NCI-H1417 (cell line): Measurements from ENCODE around the gene NRXN2.

Experiments
- DNase-seq, 3 experiments: peaks; one replicate each; lab custom pipeline; 2025; lab: John Stamatoyannopoulos, UW

Gene NRXN2

GRCh38 chr11:64592234-64592615 lies 130.8 kb downstream of the NRXN2 start:
- DNase-seq, result no peak

DNA sequence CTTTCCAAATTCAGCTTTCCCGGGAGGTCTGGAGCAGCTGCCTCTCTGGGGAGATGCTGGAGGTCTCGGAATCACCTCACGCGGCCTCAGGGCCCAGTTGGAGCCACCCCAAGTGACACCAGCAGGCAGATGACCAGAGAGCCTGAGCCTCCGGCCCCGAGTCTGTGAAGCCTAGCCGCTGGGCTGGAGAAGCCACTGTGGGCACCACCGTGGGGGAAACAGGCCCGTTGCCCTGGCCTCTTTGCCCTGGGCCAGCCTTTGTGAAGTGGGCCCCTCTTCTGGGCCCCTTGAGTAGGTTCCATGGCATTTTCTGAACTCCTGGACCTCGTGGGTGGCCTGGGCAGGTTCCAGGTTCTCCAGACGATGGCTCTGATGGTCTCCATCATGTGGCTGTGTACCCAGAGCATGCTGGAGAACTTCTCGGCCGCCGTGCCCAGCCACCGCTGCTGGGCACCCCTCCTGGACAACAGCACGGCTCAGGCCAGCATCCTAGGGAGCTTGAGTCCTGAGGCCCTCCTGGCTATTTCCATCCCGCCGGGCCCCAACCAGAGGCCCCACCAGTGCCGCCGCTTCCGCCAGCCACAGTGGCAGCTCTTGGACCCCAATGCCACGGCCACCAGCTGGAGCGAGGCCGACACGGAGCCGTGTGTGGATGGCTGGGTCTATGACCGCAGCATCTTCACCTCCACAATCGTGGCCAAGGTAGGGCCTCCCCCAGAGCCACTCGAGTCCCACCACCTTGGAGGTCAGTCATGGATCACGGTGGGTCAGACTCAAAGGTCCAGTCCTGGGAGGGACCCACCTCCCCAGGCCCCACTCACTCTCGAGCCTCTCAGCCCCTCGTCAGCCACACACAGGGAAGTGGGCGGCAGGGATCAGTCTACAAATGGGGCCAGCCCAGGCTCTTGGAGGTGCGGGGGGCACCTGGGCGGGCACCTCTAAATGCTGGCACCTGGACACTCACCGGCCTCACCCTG lies 131.5 kb downstream of the NRXN2 start:
- no peak for DNase-seq

DNA sequence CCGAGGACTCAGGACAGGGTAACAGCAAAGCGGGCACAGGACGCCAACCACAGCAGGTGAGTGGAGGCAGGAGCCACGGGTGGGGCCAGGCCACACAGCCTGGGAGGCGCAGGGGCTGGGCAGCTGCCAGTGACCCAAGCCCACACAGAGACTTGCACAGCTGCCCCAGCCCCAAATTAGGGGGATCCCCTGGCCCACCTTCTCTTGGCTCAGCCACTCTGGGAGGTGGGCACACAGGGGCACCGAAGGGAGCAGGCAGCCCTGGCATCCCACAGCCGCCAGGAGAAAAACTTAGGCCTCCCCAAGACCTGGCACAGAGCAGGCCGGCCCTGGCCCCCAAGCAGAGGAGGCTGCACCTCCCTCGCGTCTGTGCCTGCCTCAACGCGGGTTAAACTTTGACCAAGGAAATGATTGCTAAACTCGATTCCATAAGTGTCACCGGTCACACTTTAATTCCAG lies 132.2 kb downstream of the NRXN2 start, which contains the start of gene SLC22A12:
Gene SLC22A12 (plus strand): TSS at position 458 of the 459 bp plus-strand sequence. CDS start 337 bp downstream, outside the sequence.
- DNase-seq, result no peak

DNA sequence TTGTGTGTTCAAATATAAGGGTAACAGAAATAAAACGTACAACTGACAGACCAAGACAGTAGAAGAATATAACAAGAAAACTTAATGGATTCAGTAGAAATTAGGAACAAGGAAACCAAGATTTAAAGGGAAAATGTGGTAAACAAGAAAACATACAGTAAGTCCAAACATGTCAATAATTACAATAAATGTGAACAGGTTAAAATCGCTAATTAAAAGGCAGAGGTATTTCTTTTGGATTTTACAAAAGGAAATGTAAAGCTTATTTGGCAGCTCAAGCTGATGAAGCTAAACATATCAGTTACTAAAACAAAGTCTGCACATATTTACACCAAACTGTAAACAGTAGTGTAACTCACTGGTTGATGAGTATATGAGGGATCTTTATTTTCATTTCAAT lies 134.3 kb downstream of the NRXN2 start:
- no peak for DNase-seq

- DNase-seq, result no peak
Observed at GRCh38 chr11:64586366-64586765, 136.6 kb downstream of the NRXN2 start.

- DNase-seq, result no peak
Observed at GRCh38 chr11:64585150-64585549, 137.8 kb downstream of the NRXN2 start.

GRCh38 chr11:64583296-64584262 lies 139.4 kb downstream of the NRXN2 start:
- no peak for DNase-seq

DNA sequence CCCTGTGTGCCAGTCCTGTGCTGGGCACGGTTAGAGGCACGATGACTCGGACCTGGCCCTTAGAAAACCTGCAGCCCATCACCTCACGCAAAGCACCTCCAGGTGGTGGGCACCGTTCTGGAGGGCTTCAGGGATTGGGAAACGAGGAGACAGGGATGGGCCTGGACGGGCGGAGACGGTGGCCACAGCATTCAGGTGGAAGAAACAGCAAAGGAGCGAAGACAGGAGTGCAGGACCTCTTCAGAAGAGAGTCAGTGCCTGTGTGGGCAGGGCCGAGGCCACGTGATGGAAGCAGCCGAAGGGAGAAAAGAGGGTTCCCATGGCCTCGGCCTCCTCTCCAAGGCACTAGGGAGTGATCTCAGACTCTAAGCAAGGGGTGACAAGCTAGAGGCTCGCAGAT lies 140.1 kb downstream of the NRXN2 start:
- no peak for DNase-seq

DNA sequence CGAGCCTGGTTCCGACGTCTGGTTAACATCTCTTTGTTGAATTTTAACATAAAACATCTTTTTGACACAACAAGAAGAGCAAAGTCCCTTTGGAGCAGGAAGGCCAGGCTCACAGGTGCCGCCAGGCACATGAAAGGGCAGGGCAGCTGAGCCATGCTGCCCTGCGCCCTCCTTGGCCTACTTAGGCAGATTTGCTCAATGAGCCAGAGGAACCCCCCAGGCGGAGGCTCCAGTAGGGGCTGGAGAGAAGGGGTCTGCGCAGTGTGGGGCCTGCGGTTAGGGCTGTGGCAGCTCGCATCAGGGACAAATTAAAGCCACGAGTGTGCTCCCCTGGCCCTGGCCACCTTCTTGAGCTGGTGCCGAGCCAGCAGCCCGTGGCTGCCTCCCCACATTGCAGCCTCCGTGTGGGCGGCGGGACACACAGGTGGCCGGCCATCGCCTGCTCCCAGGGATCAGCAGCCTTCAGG lies 141.9 kb downstream of the NRXN2 start:
- DNase-seq, result no peak

DNA sequence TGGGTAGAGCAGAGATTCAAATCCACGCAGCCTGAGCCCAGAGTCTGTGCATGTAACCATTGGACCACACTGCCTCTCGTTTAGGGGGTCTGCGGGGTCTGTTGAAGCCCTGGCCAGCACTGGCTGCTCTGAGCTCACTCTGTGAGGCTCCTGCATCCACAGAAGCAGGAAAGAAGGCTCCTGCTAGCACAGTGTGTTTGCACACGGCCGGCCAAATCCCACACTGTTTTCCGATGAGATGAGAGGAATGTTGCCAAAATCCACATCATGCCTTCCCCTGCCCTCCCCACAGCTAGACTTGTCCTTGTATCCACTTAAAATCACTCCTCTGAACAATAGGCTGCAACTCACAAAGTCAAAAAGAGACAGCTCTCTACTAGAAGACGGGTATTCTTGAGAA lies 142.6 kb downstream of the NRXN2 start:
- no peak for DNase-seq

- no peak for DNase-seq
Observed at GRCh38 chr11:64577202-64577601, 145.8 kb downstream of the NRXN2 start.

DNA sequence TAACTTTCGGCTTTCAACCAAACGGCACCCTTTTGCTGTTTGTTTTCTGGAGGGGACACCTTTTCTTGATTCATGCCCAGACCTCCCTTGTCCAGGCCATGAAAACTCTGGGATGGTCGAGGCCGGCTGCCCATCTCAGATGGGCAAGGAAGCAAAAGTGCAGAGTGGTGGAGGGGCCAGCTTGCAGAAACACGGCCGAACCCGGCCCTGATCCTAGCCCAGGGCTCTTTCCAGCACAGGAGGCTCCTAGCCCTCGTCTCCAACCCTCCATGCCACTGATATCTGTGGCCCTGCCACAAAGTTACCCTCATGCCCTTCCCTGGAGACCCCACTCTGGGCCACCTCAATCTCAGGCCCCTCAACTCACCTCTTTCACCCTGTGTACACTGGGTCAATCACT lies 150.9 kb downstream of the NRXN2 start:
- DNase-seq, result no peak

DNA sequence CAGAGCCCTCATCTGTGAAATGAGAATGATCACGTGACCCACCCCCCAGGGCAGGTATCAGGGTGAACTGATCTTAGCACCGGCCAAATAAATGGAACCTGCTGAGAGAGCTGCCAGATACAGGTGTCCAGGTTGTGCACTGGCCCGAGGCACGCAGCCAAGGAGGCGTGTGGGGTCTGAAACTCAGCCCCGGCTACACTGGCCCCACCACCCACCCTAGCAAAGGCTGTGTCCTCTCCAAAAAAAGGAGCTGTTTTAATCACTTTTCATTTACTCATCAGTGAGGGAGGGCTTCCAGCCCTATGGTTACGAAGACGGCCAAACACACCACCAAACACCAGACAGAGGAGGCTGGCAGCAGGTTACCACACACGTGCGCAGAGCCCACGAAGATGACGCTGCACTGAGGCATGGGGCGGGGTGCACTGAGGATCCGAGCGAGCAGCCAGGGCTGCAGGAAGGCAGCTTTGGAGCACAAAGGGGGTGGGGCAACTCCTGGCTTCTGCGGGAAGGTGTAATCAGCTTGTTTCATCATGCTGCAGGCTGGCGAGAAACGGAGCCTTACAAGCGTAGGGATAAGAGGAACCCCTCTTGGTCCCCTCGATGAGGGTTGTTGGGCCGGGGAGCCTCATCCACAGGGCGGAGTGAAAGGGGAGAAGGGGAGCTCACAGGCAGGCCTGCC lies 151.4 kb downstream of the NRXN2 start:
- no peak for DNase-seq

- no peak for DNase-seq
Observed at GRCh38 chr11:64571050-64571409, 152.0 kb downstream of the NRXN2 start.

- DNase-seq, result no peak
Observed at GRCh38 chr11:64570341-64570740, 152.7 kb downstream of the NRXN2 start.

- no peak for DNase-seq
Observed at GRCh38 chr11:64569300-64569970, 153.6 kb downstream of the NRXN2 start.

GRCh38 chr11:64568584-64569140 lies 154.3 kb downstream of the NRXN2 start:
- no peak for DNase-seq

DNA sequence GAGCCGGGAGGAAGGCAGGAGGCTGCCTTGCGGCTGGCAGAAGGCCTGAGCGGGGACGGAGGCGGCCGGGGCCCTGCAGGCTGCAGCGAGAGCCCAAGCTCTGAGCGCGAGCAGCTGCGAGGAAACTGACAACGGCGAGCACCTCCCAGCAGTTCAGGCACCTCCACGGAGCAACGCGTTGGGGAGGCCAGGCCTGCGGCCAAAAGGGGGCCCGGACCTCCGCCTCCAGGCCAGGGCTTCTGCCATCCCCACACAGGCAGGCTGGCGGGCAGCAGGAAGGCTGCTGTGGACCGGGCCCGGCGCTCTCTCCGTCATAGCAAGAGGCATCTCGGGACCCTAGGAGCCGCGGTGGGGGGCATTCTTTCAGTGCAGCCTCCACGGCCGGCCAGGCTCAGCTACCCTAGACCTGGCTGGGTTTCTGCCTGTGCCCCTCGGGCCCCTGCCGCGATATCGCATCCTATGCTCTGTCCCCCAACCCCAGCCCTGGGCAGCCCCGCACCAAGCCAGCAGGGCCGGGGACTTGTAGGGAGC lies 154.9 kb downstream of the NRXN2 start:
- DNase-seq, result no peak

DNA sequence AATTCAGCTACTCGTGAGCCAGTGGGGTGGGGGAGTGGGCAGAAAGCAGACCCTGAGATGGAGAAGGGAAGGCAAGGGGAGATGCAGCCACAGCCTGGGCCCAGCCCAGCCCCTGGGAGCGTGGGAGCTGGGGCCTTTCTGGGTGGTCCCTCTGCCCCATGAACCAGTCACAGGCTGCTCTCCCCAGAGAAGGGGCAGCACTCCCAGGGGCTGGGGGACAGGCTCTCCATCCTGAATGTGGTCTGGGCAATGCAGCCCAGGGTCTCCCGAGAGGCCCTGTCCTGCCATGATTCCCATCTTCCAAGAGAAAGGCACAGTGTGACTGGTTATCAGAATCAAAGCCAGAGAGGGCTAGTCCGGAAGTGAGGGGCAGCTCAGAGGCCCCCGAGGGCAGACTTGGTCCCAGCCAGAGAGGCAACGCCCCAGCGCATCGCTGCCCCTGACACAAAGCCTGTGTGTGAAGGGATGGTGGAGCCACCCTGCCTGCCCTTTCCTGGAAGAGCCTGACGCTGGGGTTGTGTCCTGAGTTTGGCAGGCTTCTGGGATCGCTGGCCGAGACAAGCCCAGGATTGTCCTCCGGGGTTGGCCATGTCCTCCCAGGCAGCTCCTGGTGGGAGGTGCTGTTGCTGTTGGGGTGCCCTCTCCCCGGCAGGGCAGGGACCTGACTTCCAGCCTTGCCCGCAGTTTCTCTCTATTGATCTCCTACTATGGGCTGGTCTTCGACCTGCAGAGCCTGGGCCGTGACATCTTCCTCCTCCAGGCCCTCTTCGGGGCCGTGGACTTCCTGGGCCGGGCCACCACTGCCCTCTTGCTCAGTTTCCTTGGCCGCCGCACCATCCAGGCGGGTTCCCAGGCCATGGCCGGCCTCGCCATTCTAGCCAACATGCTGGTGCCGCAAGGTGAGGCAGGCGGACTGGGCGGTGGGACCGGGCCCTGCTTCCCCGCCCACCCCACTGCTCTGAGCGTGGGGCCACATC lies 155.8 kb downstream of the NRXN2 start:
- DNase-seq, result no peak
